NCI-H128 (cell line): Measurements from ENCODE around the gene MEN1.
"Not testable (repeated sequence)": the region's sequence is repeated elsewhere in the genome, so short reads cannot be mapped to it uniquely, and the experiment has no call there.

Experiments used
- DNase-seq: peaks from one replicate; lab custom pipeline; 2025; ENCODE audit not compliant: unreplicated experiment; lab: John Stamatoyannopoulos, UW

Gene MEN1

GRCh38 chr11:64846998-64847666, 36.8 kb upstream of the MEN1 start:
- DNase-seq: peak; percentile 97

- not testable (repeated sequence) for DNase-seq
Measured at GRCh38 chr11:64845776-64846129, 35.4 kb upstream of the MEN1 start.

- no peak for DNase-seq
Measured at GRCh38 chr11:64845129-64845775, 34.9 kb upstream of the MEN1 start.

- peak; percentile 63 for DNase-seq
Measured at GRCh38 chr11:64844330-64845128, 34.2 kb upstream of the MEN1 start, which contains the start of gene CDC42BPG. TSS of gene CDC42BPG (minus strand) at chr11:64844653. CDS start at chr11:64844569, 84 bp downstream.

- DNase-seq: no peak
Measured at GRCh38 chr11:64843686-64844329, 33.5 kb upstream of the MEN1 start.

GRCh38 chr11:64842851-64843685, 32.7 kb upstream of the MEN1 start:
- DNase-seq: no peak

GRCh38 chr11:64842366-64842759, 32.0 kb upstream of the MEN1 start:
- DNase-seq: no peak

GRCh38 chr11:64841592-64842365, 31.4 kb upstream of the MEN1 start:
- no peak for DNase-seq

- no peak for DNase-seq
Measured at GRCh38 chr11:64839887-64840782, 29.8 kb upstream of the MEN1 start.

- no peak for DNase-seq
Measured at GRCh38 chr11:64839335-64839734, 29.0 kb upstream of the MEN1 start.

- DNase-seq: no peak
Measured at GRCh38 chr11:64838600-64839334, 28.4 kb upstream of the MEN1 start.

- DNase-seq: no peak
Measured at GRCh38 chr11:64837887-64838351, 27.6 kb upstream of the MEN1 start.

- DNase-seq: no peak
Measured at GRCh38 chr11:64836448-64837072, 26.2 kb upstream of the MEN1 start.

- no peak for DNase-seq
Measured at GRCh38 chr11:64835616-64836447, 25.5 kb upstream of the MEN1 start.

GRCh38 chr11:64834723-64835615, 24.6 kb upstream of the MEN1 start:
- no peak for DNase-seq
